ENCODE results near the gene KRT39.

The KRT39 gene

GRCh38 chr17:40951011-40951622, 15.6 kb downstream of the KRT39 start:
- Histone ChIP-seq H3K9ac (ENCODE audit: low read length) (no peak overlapping the region), H3K4me3 (ENCODE audit: low read length) (no peak overlapping the region), H3K36me3 (ENCODE audit: control insufficient read depth, insufficient read depth, low read length) (no peaks in the 10 kb centered on the region), H3K27me3 (ENCODE audit: control insufficient read depth, insufficient read depth, low read length) (no peaks in the 10 kb centered on the region), H3K27ac (ENCODE audit: low read depth, low read length) (no peak overlapping the region), H3K4me1 (ENCODE audit: control insufficient read depth, insufficient read depth, low read length) (no peaks in the 10 kb centered on the region)

- no peaks in the 10 kb centered on the region for H3K36me3 ChIP-seq (ENCODE audit: control insufficient read depth, insufficient read depth, low read length)
- H3K27ac ChIP-seq (ENCODE audit: low read depth, low read length) = no peak overlapping the region
- H3K27me3 ChIP-seq (ENCODE audit: control insufficient read depth, insufficient read depth, low read length) = no peaks in the 10 kb centered on the region
- no peaks in the 10 kb centered on the region for H3K4me1 ChIP-seq (ENCODE audit: control insufficient read depth, insufficient read depth, low read length)
- H3K9ac ChIP-seq (ENCODE audit: low read length) = no peak overlapping the region
- H3K4me3 ChIP-seq (ENCODE audit: low read length) = no peak overlapping the region
Observed at GRCh38 chr17:40950176-40950575, 16.6 kb downstream of the KRT39 start.

GRCh38 chr17:40949418-40949817, 17.3 kb downstream of the KRT39 start:
- H3K36me3 ChIP-seq (ENCODE audit: control insufficient read depth, insufficient read depth, low read length) = no peaks in the 10 kb centered on the region
- H3K9ac ChIP-seq (ENCODE audit: low read length) = no peak overlapping the region
- H3K4me1 ChIP-seq (ENCODE audit: control insufficient read depth, insufficient read depth, low read length) = no peaks in the 10 kb centered on the region
- H3K4me3 ChIP-seq (ENCODE audit: low read length) = no peak overlapping the region
- H3K27ac ChIP-seq (ENCODE audit: low read depth, low read length) = no peak overlapping the region
- H3K27me3 ChIP-seq (ENCODE audit: control insufficient read depth, insufficient read depth, low read length) = no peaks in the 10 kb centered on the region

- H3K36me3 ChIP-seq (ENCODE audit: control insufficient read depth, insufficient read depth, low read length) = no peaks in the 10 kb centered on the region
- H3K27me3 ChIP-seq (ENCODE audit: control insufficient read depth, insufficient read depth, low read length) = no peaks in the 10 kb centered on the region
- no peak overlapping the region for H3K4me3 ChIP-seq (ENCODE audit: low read length)
- H3K9ac ChIP-seq (ENCODE audit: low read length) = no peak overlapping the region
- H3K4me1 ChIP-seq (ENCODE audit: control insufficient read depth, insufficient read depth, low read length) = no peaks in the 10 kb centered on the region
- no peak overlapping the region for H3K27ac ChIP-seq (ENCODE audit: low read depth, low read length)
Observed at GRCh38 chr17:40947929-40948328, 18.8 kb downstream of the KRT39 start.

GRCh38 chr17:40945414-40945813, 21.3 kb downstream of the KRT39 start:
- H3K9ac ChIP-seq (ENCODE audit: low read length) = no peak overlapping the region
- no peak overlapping the region for H3K27ac ChIP-seq (ENCODE audit: low read depth, low read length)
- no peaks in the 10 kb centered on the region for H3K27me3 ChIP-seq (ENCODE audit: control insufficient read depth, insufficient read depth, low read length)
- H3K4me3 ChIP-seq (ENCODE audit: low read length) = no peak overlapping the region
- H3K36me3 ChIP-seq (ENCODE audit: control insufficient read depth, insufficient read depth, low read length) = no peaks in the 10 kb centered on the region
- no peaks in the 10 kb centered on the region for H3K4me1 ChIP-seq (ENCODE audit: control insufficient read depth, insufficient read depth, low read length)

GRCh38 chr17:40944531-40944930, 22.2 kb downstream of the KRT39 start:
- Histone ChIP-seq H3K27ac (ENCODE audit: low read depth, low read length) (no peak overlapping the region), H3K9ac (ENCODE audit: low read length) (no peak overlapping the region), H3K27me3 (ENCODE audit: control insufficient read depth, insufficient read depth, low read length) (no peaks in the 10 kb centered on the region), H3K4me3 (ENCODE audit: low read length) (no peak overlapping the region), H3K4me1 (ENCODE audit: control insufficient read depth, insufficient read depth, low read length) (no peaks in the 10 kb centered on the region), H3K36me3 (ENCODE audit: control insufficient read depth, insufficient read depth, low read length) (no peaks in the 10 kb centered on the region)

- no peaks in the 10 kb centered on the region for H3K27me3 ChIP-seq (ENCODE audit: control insufficient read depth, insufficient read depth, low read length)
Observed at GRCh38 chr17:40942553-40942952, 24.2 kb downstream of the KRT39 start.

GRCh38 chr17:40940266-40940665, 26.5 kb downstream of the KRT39 start:
- H3K27ac ChIP-seq (ENCODE audit: low read depth, low read length) = no peak overlapping the region
- no peaks in the 10 kb centered on the region for H3K4me1 ChIP-seq (ENCODE audit: control insufficient read depth, insufficient read depth, low read length)
- no peaks in the 10 kb centered on the region for H3K27me3 ChIP-seq (ENCODE audit: control insufficient read depth, insufficient read depth, low read length)
- H3K36me3 ChIP-seq (ENCODE audit: control insufficient read depth, insufficient read depth, low read length) = no peaks in the 10 kb centered on the region
- no peak overlapping the region for H3K9ac ChIP-seq (ENCODE audit: low read length)
- no peak overlapping the region for H3K4me3 ChIP-seq (ENCODE audit: low read length)

More at GRCh38 chr17:40942553-40942952, 24.2 kb downstream of the KRT39 start:
- H3K4me3 ChIP-seq (ENCODE audit: low read length) = no peak overlapping the region
- H3K9ac ChIP-seq (ENCODE audit: low read length) = no peak overlapping the region
- no peaks in the 10 kb centered on the region for H3K36me3 ChIP-seq (ENCODE audit: control insufficient read depth, insufficient read depth, low read length)
- H3K27ac ChIP-seq (ENCODE audit: low read depth, low read length) = no peak overlapping the region
- H3K4me1 ChIP-seq (ENCODE audit: control insufficient read depth, insufficient read depth, low read length) = no peaks in the 10 kb centered on the region

- Histone ChIP-seq H3K27ac (ENCODE audit: low read depth, low read length) (no peak overlapping the region), H3K36me3 (ENCODE audit: control insufficient read depth, insufficient read depth, low read length) (no peaks in the 10 kb centered on the region), H3K9ac (ENCODE audit: low read length) (no peak overlapping the region), H3K4me1 (ENCODE audit: control insufficient read depth, insufficient read depth, low read length) (no peaks in the 10 kb centered on the region), H3K27me3 (ENCODE audit: control insufficient read depth, insufficient read depth, low read length) (no peaks in the 10 kb centered on the region), H3K4me3 (ENCODE audit: low read length) (no peak overlapping the region)
Observed at GRCh38 chr17:40938981-40939380, 27.8 kb downstream of the KRT39 start.

GRCh38 chr17:40937384-40937819, 29.3 kb downstream of the KRT39 start, which contains the start of gene KRT23:
Gene KRT23, minus strand, starts transcription at chr17:40937646. Its CDS starts 1,043 bp downstream, at chr17:40936603.
- Histone ChIP-seq H3K36me3 (ENCODE audit: control insufficient read depth, insufficient read depth, low read length) (no peaks in the 10 kb centered on the region), H3K4me3 (ENCODE audit: low read length) (no peak within 1 kb of the TSS), H3K27me3 (ENCODE audit: control insufficient read depth, insufficient read depth, low read length) (no peaks in the 10 kb centered on the region), H3K9ac (ENCODE audit: low read length) (no peak within 1 kb of the TSS), H3K27ac (ENCODE audit: low read depth, low read length) (no peak within 1 kb of the TSS), H3K4me1 (ENCODE audit: control insufficient read depth, insufficient read depth, low read length) (no peaks in the 10 kb centered on the region)

GRCh38 chr17:40936976-40937375, 29.8 kb downstream of the KRT39 start:
- Histone ChIP-seq H3K27ac (ENCODE audit: low read depth, low read length) (no peak overlapping the region), H3K4me1 (ENCODE audit: control insufficient read depth, insufficient read depth, low read length) (no peaks in the 10 kb centered on the region), H3K9ac (ENCODE audit: low read length) (no peak overlapping the region), H3K4me3 (ENCODE audit: low read length) (no peak overlapping the region), H3K27me3 (ENCODE audit: control insufficient read depth, insufficient read depth, low read length) (no peaks in the 10 kb centered on the region), H3K36me3 (ENCODE audit: control insufficient read depth, insufficient read depth, low read length) (no peaks in the 10 kb centered on the region)

GRCh38 chr17:40936437-40936971, 30.2 kb downstream of the KRT39 start:
- no peaks in the 10 kb centered on the region for H3K27me3 ChIP-seq (ENCODE audit: control insufficient read depth, insufficient read depth, low read length)
- no peak overlapping the region for H3K4me3 ChIP-seq (ENCODE audit: low read length)
- no peaks in the 10 kb centered on the region for H3K4me1 ChIP-seq (ENCODE audit: control insufficient read depth, insufficient read depth, low read length)
- no peak overlapping the region for H3K27ac ChIP-seq (ENCODE audit: low read depth, low read length)
- H3K9ac ChIP-seq (ENCODE audit: low read length) = no peak overlapping the region
- H3K36me3 ChIP-seq (ENCODE audit: control insufficient read depth, insufficient read depth, low read length) = no peaks in the 10 kb centered on the region

- H3K27ac ChIP-seq (ENCODE audit: low read depth, low read length) = no peak overlapping the region
- H3K36me3 ChIP-seq (ENCODE audit: control insufficient read depth, insufficient read depth, low read length) = no peaks in the 10 kb centered on the region
- H3K4me3 ChIP-seq (ENCODE audit: low read length) = no peak overlapping the region
- no peaks in the 10 kb centered on the region for H3K4me1 ChIP-seq (ENCODE audit: control insufficient read depth, insufficient read depth, low read length)
- no peak overlapping the region for H3K9ac ChIP-seq (ENCODE audit: low read length)
- no peaks in the 10 kb centered on the region for H3K27me3 ChIP-seq (ENCODE audit: control insufficient read depth, insufficient read depth, low read length)
Observed at GRCh38 chr17:40935624-40936023, 31.1 kb downstream of the KRT39 start.

Data from rectal smooth muscle tissue (tissue), 1 donor.